Activated T-cell treated with anti-CD3 and anti-CD28 coated beads, Interleukin-2, amount 50 U/mL, for 4 hours (primary cell): ENCODE measurements around the gene AHCY. TPM values are rescaled to one million over a fixed set of nuclear protein-coding genes. Genes with fewer than 3 reads are reported as not detected.
A peak's percentile ranks its signal among the peaks of the same experiment; 100 is the strongest.
"Not testable (repeated sequence)": the region's sequence is repeated elsewhere in the genome, so short reads cannot be mapped to it uniquely, and the experiment has no call there.

Source experiments
- ATAC-seq, 2 donors: fragments of 200-7000 bp; cut with Tn5 transposase; one replicate each; pipeline ENCODE4 v1.10.0; 2021
- DNase-seq: peaks from one replicate; pipeline ENCODE4 v3.0.0-alpha.2; 2020
- H3K27me3 Mint-ChIP-seq: one replicate; pipeline ENCODE4 v1.8.0; 2021; ENCODE audit warnings: low read depth, mixed read lengths
- H3K36me3 Mint-ChIP-seq: one replicate; pipeline ENCODE4 v1.8.0; 2022; ENCODE audit warnings: mixed read lengths; ENCODE audit not compliant: insufficient read depth
- H3K4me1 Mint-ChIP-seq: one replicate; pipeline ENCODE4 v1.8.0; 2021; ENCODE audit warnings: low read depth, mixed read lengths
- H3K4me3 Mint-ChIP-seq: one replicate; pipeline ENCODE4 v1.8.0; 2021; ENCODE audit warnings: mild to moderate bottlenecking, moderate library complexity, mixed read lengths
- H3K9me3 Mint-ChIP-seq: one replicate; pipeline ENCODE4 v1.8.0; 2021; ENCODE audit warnings: mixed read lengths
- total RNA-seq, 3 donors: library from RNA; stranded (reverse); gene quantifications; one replicate each; pipeline ENCODE4 v1.2.1, GENCODE V29; 2021

AHCY gene
- total RNA-seq, 3 donors from 2014 or later: 172 to 217 (median 189) TPM

DNA sequence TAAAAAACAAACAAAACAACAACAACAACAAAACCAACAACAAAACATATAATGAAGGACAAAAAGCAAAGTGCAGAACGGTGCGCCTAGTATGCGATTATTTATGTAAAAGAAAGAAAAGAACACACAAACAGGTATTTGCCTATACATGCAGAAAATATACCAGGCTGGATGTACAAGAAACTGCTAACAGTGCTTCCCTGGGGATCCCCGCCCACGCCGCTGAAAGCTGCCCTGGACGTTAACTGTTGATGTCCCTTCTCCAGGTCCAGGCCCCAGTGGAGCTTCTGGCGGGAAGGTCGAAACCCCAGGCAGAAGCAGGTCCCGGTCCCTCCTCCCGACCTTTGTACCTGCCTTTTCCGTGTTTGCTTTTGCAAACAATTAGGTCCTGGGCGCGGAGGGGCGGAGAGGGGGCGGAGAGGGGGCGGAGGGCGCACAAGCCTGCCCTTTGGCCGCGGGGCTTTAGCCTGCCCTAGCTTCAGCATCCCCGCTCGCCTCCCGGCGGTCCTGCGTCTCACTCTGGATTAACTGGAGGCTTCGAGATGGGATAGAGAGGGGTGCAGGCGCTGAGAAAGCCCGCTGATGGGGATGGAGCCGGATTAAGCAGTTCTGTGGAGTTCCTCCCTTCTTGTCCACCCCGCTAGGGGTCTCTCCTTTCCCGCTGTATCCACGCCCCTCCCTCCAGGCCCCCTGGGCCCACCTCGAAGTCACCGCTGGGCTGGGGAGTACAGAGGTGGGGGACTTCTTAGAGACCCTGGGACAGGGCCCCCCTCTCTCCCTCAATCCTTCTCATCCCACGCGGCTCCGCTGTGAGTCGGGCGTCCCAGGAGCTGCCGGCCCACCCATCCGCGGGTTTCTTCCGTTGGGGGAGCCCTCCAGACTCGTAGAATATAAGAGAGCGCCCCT is 8.2 kb upstream of the AHCY start:
- Mint-ChIP-seq H3K27me3 (peaks cover 17% of the 10 kb centered on the region), H3K4me1 (peaks cover 1% of the 10 kb centered on the region), H3K9me3 (no peaks in the 10 kb centered on the region), H3K36me3 (no peaks in the 10 kb centered on the region), H3K4me3 (no peak overlapping the region)
- no peak for ATAC-seq
- DNase-seq: no peak

DNA sequence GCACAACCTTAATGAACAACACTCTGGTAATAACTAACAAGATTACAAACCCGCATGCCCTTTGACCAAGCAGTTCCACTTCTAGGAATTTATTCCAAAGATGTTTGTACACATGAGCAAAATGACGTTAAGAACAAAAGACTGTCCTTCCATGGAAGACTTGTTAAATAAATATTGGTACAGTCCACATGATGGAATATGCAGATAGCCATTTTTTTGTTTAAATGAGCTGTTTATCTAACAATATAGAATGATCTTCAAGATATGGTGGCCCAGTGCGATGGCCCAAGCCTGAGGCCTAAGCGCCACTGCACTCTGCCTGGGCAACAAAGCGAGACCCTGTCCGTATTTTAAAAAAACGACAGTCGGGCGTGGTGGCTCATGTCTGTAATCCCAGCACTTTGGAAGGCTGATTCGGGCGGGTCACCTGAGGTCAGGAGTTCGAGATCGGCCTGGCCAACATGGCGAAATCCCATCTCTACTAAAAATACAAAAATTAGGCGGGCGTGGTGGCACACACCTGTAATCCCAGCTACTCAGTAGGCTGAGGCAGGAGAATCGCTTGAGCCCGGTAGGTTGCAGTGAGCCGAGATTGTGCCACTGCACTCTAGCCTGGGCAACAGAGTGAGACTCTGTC is 7.4 kb upstream of the AHCY start:
- H3K27me3 Mint-ChIP-seq: peaks cover 17% of the 10 kb centered on the region
- ATAC-seq (no peak), DNase-seq (no peak)
- H3K4me3 Mint-ChIP-seq: no peak overlapping the region
- no peaks in the 10 kb centered on the region for H3K36me3 Mint-ChIP-seq
- peaks cover 1% of the 10 kb centered on the region for H3K4me1 Mint-ChIP-seq
- no peaks in the 10 kb centered on the region for H3K9me3 Mint-ChIP-seq

DNA sequence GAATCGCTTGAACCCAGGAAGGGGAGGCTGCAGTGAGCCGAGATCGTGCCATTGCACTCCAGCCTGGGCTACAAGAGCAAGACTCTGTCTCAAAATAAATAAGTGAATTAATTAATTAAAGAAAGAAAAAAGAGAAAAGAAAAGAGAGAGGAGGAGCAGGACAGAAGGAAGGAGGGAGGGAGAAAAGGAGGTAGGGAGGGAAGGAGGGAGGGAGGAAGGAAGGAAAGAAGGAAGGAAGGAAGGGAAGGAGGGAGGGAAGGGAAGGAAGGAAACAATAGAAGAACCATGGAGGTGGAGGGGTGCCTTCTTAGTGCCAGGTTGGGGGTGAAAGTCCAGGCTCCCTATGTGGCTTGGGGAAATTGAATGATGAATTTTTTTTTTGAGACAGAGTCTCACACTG is 6.5 kb upstream of the AHCY start:
- ATAC-seq (no peak), DNase-seq (no peak)
- Mint-ChIP-seq H3K27me3 (peaks cover 17% of the 10 kb centered on the region), H3K9me3 (no peaks in the 10 kb centered on the region), H3K4me1 (peaks cover 1% of the 10 kb centered on the region), H3K4me3 (no peak overlapping the region), H3K36me3 (no peaks in the 10 kb centered on the region)

DNA sequence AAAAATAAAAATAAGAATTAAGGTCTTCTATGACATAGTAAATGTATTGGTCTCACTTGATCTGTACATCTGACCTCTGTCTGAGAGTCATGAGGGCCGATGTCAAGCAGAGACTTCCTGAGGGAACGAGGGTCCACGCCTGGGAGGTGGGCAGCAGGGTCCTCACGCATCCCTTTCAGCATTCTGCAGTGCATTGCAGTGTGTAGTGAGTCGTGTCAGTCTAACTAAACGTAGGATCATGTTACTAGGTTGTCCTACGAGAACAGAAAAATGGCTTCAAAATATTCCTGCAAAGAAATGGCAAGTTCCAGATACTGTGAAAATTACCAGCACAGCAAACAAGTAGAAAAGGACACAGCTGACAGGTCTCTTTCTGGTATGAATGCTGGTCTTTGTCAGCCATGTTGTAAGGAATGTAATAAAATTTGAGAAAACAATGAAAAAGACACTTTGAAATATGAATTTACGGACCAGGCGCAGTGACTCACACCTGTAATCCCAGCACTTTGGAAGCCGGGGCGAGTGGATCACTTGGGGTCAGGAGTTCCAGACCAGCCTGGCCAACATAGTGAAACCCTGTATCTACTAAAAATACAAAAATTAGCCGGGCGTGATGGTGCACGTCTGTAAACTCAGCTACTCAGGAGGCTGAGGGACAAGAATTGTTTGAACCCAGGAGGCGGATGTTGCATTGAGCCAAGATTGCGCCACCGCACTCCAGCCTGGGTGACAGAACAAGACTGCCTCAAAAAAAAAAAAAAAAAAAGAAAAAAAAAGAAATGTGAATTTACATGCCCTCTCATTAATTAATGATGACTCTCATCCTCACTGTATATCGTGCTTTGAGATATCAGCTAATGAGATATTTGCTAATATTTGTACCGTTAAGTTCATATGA is 2.4 kb upstream of the AHCY start:
- peaks cover 3% of the 10 kb centered on the region for H3K27me3 Mint-ChIP-seq
- DNase-seq (no peak), ATAC-seq (no peak)
- H3K4me3 Mint-ChIP-seq: no peak overlapping the region
- no peaks in the 10 kb centered on the region for H3K36me3 Mint-ChIP-seq
- no peaks in the 10 kb centered on the region for H3K9me3 Mint-ChIP-seq
- H3K4me1 Mint-ChIP-seq: peaks cover 18% of the 10 kb centered on the region

DNA sequence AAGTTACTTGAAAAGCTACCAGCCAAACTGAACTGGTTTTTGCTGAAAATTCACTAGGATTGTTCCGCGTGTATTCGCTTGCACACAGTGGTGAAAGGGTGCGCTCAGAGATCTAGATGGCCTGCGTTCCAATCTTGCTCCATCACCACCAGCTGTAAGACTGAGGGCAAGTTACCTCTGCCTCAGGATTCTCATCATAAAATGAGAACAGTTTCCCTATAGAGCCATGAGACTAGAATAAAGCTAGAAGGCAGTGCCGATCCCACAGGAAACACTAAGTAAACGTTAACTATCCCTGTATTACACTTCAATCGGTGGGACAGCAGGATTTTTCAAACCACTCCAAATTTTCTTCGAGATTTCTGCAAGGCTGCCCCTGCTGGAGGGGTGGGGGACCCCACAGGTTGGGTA is 838 bp downstream of the AHCY start:
- no peak for ATAC-seq
- H3K27me3 Mint-ChIP-seq: no peaks in the 10 kb centered on the region
- H3K4me1 Mint-ChIP-seq: peaks cover 18% of the 10 kb centered on the region
- no peaks in the 10 kb centered on the region for H3K9me3 Mint-ChIP-seq
- no peak for DNase-seq
- peak overlapping the region; percentile 89 for H3K4me3 Mint-ChIP-seq
- H3K36me3 Mint-ChIP-seq: peaks cover 2% of the 10 kb centered on the region

DNA sequence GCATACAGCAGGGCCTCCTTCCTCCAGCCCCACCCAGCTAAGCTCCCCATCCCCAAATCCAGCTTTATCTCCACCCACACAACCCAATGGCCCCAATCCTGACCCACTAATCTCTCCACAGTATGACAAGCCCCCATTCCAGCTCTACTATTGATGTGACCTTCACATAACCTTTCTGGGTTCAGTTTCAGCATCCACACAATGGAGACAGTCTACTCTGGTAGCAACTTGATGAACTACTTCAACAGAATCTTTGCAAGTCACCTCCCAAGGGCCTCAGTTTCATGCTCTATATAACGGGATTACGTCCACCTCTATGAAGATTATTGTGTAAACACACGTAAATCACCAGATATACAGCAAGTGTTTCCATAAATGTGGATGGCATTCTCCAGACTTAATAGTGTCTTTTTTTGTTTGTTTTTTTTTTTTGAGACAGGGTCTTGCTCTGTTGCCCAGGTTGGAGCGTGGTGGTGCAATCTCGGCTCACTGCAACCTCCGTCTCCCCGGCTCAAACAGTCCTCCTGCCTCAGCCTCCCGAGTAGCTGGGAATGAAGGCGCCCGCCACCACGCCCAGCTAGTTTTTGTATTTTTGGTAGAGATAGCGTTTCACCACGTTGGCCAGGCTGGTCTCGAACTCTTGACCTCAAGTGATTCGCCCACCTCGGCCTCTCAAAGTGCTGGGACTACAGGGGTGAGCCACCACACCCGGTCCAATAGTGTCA is 1.4 kb downstream of the AHCY start:
- no peaks in the 10 kb centered on the region for H3K27me3 Mint-ChIP-seq
- ATAC-seq (no peak), DNase-seq (no peak)
- H3K4me3 Mint-ChIP-seq: peak overlapping the region; percentile 89
- no peaks in the 10 kb centered on the region for H3K9me3 Mint-ChIP-seq
- H3K4me1 Mint-ChIP-seq: peaks cover 18% of the 10 kb centered on the region
- H3K36me3 Mint-ChIP-seq: peaks cover 2% of the 10 kb centered on the region

DNA sequence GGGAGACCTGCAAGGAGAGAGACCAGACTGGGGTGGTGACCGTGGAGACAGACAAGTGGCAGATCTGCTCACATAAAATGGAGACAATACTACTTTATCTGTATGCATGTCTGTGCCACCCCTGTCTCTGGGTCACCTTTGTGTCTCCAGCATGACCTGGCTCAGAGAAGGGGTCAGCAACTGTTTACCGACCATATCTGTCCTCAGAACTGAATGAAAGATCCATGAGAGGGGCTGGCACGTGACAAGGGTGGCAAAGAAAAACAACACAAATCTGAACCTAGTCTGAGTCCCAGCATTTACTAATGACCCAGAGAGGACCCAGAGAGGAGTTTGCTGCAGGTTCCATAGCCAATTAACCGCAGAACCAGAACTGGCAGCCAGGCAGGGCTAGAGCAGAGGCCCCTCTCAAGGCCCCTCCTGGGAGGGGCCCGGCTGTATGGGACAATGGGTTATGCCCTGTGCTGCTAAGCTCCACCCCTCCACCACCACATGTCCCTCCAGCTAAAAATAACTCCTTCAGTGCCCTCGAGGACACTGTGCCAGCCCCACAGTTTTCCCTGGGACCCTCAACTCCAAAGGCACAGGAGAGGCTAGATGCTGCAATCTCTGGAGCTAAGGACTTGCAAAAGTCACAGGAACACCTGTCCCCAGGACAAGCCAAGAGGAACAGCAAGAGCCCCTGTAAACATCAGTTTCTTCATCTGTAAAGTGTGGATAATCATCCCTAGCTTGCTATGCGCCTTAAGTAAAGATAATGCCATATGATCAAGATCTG is 2.2 kb downstream of the AHCY start:
- peaks cover 18% of the 10 kb centered on the region for H3K4me1 Mint-ChIP-seq
- H3K9me3 Mint-ChIP-seq: no peaks in the 10 kb centered on the region
- peak overlapping the region; percentile 89 for H3K4me3 Mint-ChIP-seq
- ATAC-seq: no peak
- no peak for DNase-seq
- H3K27me3 Mint-ChIP-seq: no peaks in the 10 kb centered on the region
- peaks cover 2% of the 10 kb centered on the region for H3K36me3 Mint-ChIP-seq

DNA sequence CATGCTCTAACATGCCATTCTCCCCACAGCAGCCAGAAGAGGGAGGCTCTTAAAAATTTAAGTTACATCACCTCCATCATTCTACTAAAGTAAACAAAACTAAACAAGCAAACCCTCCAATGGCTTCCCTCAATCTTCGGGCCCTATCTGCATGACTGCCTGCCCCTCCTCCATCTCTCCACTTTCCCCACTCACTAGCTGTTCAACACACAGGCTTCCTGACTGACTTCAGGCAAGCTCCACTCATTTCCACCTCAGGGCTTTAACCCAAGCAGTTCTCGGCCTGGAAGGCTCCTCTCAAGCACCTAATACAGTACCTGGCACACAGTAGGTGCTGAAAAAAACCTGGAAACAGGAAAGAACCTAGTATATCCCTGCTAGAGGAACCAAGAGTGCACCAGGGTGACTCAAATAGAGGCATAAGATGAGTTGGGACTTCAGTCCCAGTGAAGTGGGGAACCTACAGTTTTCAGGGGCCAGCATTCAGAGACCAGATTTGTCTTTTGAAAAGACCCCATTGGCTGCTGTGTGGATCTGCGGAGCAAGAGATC is 2.8 kb downstream of the AHCY start:
- no peak for ATAC-seq
- Mint-ChIP-seq H3K4me1 (peaks cover 18% of the 10 kb centered on the region), H3K4me3 (no peak overlapping the region)

DNA sequence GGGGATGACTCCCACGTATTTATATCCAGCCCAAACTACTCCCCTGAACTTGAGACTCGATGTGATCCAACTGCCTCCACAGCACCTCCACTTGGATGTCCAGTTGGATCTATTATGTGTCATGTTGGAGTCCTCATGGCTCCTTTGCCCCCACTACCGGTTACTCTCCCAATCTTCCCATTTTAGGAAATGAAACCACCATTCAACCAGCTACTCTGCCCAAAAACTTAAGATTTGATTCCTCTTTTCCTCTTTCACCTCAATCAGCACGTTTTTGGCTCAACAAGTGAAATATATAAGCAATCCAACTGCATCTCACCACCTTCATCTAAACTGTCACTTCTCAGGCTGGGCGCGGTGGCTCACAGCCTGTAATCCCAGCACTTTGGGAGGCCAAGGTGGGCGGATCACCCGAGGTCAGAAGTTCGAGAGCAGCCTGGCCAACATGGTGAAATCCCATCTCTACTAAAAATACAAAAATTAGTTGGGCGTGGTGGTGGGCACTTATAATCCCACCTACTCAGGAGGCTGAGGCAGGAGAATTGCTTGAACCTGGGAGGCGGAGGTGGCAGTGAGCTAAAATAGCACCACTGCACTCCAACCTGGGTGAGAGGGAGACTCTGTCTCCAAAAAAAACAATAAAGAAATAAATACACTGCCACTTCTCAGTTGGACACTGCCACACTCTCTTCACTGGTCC is 3.4 kb downstream of the AHCY start:
- Mint-ChIP-seq H3K4me3 (no peak overlapping the region), H3K27me3 (no peaks in the 10 kb centered on the region), H3K9me3 (no peaks in the 10 kb centered on the region), H3K4me1 (peaks cover 18% of the 10 kb centered on the region), H3K36me3 (peaks cover 7% of the 10 kb centered on the region)
- no peak for DNase-seq
- no peak for ATAC-seq

More for the DNA sequence above, 2.8 kb downstream of the AHCY start:
- H3K9me3 Mint-ChIP-seq: no peaks in the 10 kb centered on the region
- H3K36me3 Mint-ChIP-seq: peaks cover 5% of the 10 kb centered on the region
- H3K27me3 Mint-ChIP-seq: no peaks in the 10 kb centered on the region
- no peak for DNase-seq

DNA sequence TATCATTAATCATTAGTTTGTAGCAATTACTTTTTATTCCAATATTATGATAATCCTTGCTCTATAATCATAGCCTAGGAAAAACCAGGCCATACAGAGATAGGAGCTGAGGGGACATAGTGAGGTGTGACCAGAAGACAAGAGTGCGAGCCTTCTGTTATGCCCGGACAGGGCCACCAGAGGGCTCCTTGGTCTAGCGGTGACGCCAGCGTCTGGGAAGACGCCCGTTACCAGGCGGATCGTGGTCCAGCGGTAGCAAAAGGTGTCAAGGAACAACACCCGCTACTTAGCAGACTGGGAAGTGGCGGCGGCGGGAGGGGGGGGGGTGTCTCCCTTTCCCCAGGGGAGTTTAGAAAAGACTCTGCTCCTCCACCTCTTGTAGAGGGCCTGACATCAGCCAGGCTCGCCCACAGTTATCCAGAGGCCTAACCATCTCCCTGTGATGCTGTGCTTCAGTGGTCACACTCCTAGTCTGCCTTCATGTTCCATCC is 4.8 kb downstream of the AHCY start:
- ATAC-seq, H3K9me3 Mint-ChIP-seq, DNase-seq, H3K27me3 Mint-ChIP-seq, H3K4me3 Mint-ChIP-seq: not testable (repeated sequence)
- Mint-ChIP-seq H3K36me3 (peaks cover 19% of the 10 kb centered on the region), H3K4me1 (peaks cover 13% of the 10 kb centered on the region)

DNA sequence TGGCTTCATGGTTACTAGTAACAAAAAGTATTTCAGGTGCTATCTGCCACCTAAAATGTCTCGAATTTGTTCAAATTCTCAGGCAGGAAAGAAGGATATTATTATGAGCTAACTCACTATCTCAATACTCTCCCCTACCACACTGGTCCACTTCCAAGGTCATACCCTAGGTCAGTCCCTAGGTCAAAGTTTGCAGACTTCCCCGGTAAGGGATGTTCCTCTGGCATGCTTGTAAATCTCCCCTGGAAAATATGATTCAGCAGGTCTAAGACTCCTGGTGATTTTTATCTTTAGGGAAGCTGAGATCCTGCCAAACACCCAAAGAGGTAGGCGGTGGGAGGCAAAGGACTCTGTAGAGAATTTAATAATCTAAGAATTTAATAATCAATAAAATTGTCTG is 6.7 kb downstream of the AHCY start:
- ATAC-seq: no peak
- no peak for DNase-seq
- peaks cover 32% of the 10 kb centered on the region for H3K36me3 Mint-ChIP-seq
- no peaks in the 10 kb centered on the region for H3K27me3 Mint-ChIP-seq
- no peak overlapping the region for H3K4me3 Mint-ChIP-seq
- H3K9me3 Mint-ChIP-seq: no peaks in the 10 kb centered on the region
- peaks cover 4% of the 10 kb centered on the region for H3K4me1 Mint-ChIP-seq

DNA sequence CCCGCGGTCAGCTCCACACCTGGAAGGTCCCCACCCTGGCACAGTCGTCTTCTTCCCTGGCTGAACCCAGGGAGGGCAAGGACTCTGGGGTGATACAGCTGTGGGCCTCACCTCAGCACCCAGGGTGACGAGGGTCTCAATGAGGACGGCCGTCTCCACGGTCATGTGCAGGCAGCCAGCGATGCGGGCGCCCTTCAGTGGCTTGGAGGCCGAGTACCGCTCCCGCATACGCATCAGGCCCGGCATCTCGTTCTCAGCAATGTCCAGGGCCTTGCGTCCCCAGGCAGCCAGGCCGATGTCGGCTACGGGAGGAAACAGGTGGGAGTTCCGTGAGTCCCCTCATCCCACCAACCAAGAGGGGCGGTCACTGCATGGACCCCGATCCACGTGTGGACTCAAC is 7.9 kb downstream of the AHCY start:
- Mint-ChIP-seq H3K36me3 (peaks cover 42% of the 10 kb centered on the region), H3K4me1 (no peaks in the 10 kb centered on the region), H3K4me3 (no peak overlapping the region), H3K9me3 (no peaks in the 10 kb centered on the region), H3K27me3 (no peaks in the 10 kb centered on the region)
- ATAC-seq: no peak
- DNase-seq: no peak
